ENCODE data around the gene ARSA.
"Not testable (repeated sequence)": the region's sequence is repeated elsewhere in the genome, so short reads cannot be mapped to it uniquely, and the experiment has no call there.

ARSA gene

GRCh38 chr22:50621356-50621880, 6.5 kb downstream of the ARSA start:
- no peak for DNase-seq

- DNase-seq, result peak in 1 of 2 experiments; percentile 52
Measured at GRCh38 chr22:50620593-50621355, 7.2 kb downstream of the ARSA start.

GRCh38 chr22:50614296-50614695, 13.7 kb downstream of the ARSA start:
- not testable (repeated sequence) for DNase-seq

GRCh38 chr22:50613291-50613981, 14.5 kb downstream of the ARSA start:
- no peak for DNase-seq

GRCh38 chr22:50612528-50613221, 15.3 kb downstream of the ARSA start:
- no peak for DNase-seq

- DNase-seq, result no peak
Measured at GRCh38 chr22:50612168-50612527, 15.8 kb downstream of the ARSA start.

GRCh38 chr22:50611341-50612060, 16.5 kb downstream of the ARSA start:
- DNase-seq, result no peak

GRCh38 chr22:50610581-50610980, 17.4 kb downstream of the ARSA start:
- no peak for DNase-seq

GRCh38 chr22:50610041-50610451, 17.9 kb downstream of the ARSA start:
- no peak for DNase-seq

GRCh38 chr22:50609599-50609998, 18.4 kb downstream of the ARSA start:
- DNase-seq, result no peak

- no peak for DNase-seq
Measured at GRCh38 chr22:50608996-50609395, 19.0 kb downstream of the ARSA start.

GRCh38 chr22:50608058-50608840, 19.7 kb downstream of the ARSA start:
- DNase-seq, result not testable (repeated sequence)

GRCh38 chr22:50607659-50608020, 20.3 kb downstream of the ARSA start:
- DNase-seq, result no peak

- DNase-seq, result no peak
Measured at GRCh38 chr22:50606946-50607658, 20.9 kb downstream of the ARSA start.

- DNase-seq, result no peak
Measured at GRCh38 chr22:50606165-50606945, 21.6 kb downstream of the ARSA start.

GRCh38 chr22:50605613-50606074, 22.3 kb downstream of the ARSA start:
- DNase-seq, result no peak

GRCh38 chr22:50605002-50605612, 22.8 kb downstream of the ARSA start:
- no peak for DNase-seq

- DNase-seq, result no peak
Measured at GRCh38 chr22:50604256-50605001, 23.5 kb downstream of the ARSA start.
